HepG2 (cell line): ENCODE data around the gene SLC25A20. TPM values are rescaled to one million over a fixed set of nuclear protein-coding genes. Genes with fewer than 3 reads are reported as not detected.

Experiments
- CBFB ChIP-seq: sonication (generic); formaldehyde crosslinking; IDR thresholded peaks from 2 replicates; pipeline ENCODE4 v1.4.0; 2020; ENCODE audit warnings: missing genetic modification reagents
- CEBPG ChIP-seq: IDR thresholded peaks from 2 replicates; pipeline ENCODE4 v1.6.1; 2016
- HBP1 ChIP-seq: IDR thresholded peaks from 2 replicates; pipeline ENCODE4 v1.6.1; 2016; ENCODE audit warnings: low read depth, control low read depth
- HNF4G ChIP-seq, 2 experiments: sonication (generic) in 1 of 2; formaldehyde crosslinking in 1 of 2; IDR thresholded peaks; 2 replicates each; pipeline versions ENCODE4 v1.4.0 to v1.6.1; 2011 to 2020; ENCODE audit warnings: borderline replicate concordance in 2 of 2, low read depth in 2 of 2, mild to moderate bottlenecking in 2 of 2, low read length in 1 of 2, missing genetic modification reagents in 1 of 2, moderate library complexity in 1 of 2
- HOXA7 ChIP-seq: sonication (generic); formaldehyde crosslinking; IDR thresholded peaks from 2 replicates; pipeline ENCODE4 v1.8.1; 2022; ENCODE audit warnings: mild to moderate bottlenecking, missing genetic modification reagents, moderate library complexity
- KLF11 ChIP-seq: IDR thresholded peaks from 2 replicates; pipeline ENCODE4 v1.6.1; 2016; ENCODE audit warnings: missing compliant biosample characterization
- MXD4 ChIP-seq: IDR thresholded peaks from 2 replicates; pipeline ENCODE4 v1.6.1; 2016; ENCODE audit warnings: mild to moderate bottlenecking, missing biosample characterization, missing genetic modification reagents
- TFDP2 ChIP-seq: sonication (generic); formaldehyde crosslinking; IDR thresholded peaks from 2 replicates; pipeline ENCODE4 v1.4.0; 2020; ENCODE audit warnings: missing genetic modification reagents
- TGIF2 ChIP-seq: IDR thresholded peaks from 2 replicates; pipeline ENCODE4 v1.6.1; 2016; ENCODE audit warnings: control low read depth, missing compliant biosample characterization
- THAP7 ChIP-seq: sonication (generic); formaldehyde crosslinking; IDR thresholded peaks from 2 replicates; pipeline ENCODE4 v1.8.1; 2023; ENCODE audit warnings: mild to moderate bottlenecking, missing genetic modification reagents
- TOPORS ChIP-seq: sonication (generic); formaldehyde crosslinking; IDR thresholded peaks from 2 replicates; pipeline ENCODE4 v1.8.0; 2023; ENCODE audit warnings: mild to moderate bottlenecking, missing genetic modification reagents
- TRAFD1 ChIP-seq: sonication (generic); formaldehyde crosslinking; IDR thresholded peaks from 2 replicates; pipeline ENCODE4 v1.5.1; 2020; ENCODE audit warnings: missing genetic modification reagents, mild to moderate bottlenecking, borderline replicate concordance
- ZBTB7A ChIP-seq: sonication (generic); formaldehyde crosslinking; IDR thresholded peaks from 2 replicates; pipeline ENCODE4 v1.8.0; 2022; ENCODE audit warnings: mild to moderate bottlenecking, missing genetic modification reagents
- ZMYM3 ChIP-seq: sonication (generic); formaldehyde crosslinking; IDR thresholded peaks from 2 replicates; pipeline ENCODE4 v1.5.1; 2020; ENCODE audit warnings: mild to moderate bottlenecking, missing genetic modification reagents
- ZNF33B ChIP-seq: sonication (generic); formaldehyde crosslinking; IDR thresholded peaks from 2 replicates; pipeline ENCODE4 v1.5.1; 2020; ENCODE audit warnings: mild to moderate bottlenecking, missing genetic modification reagents
- ZNF660 ChIP-seq: sonication (generic); formaldehyde crosslinking; IDR thresholded peaks from 2 replicates; pipeline ENCODE4 v1.5.1; 2020; ENCODE audit warnings: mild to moderate bottlenecking, low read depth, missing genetic modification reagents, borderline replicate concordance
- ZNF670 ChIP-seq: sonication (generic); formaldehyde crosslinking; IDR thresholded peaks from 2 replicates; pipeline ENCODE4 v1.8.0; 2022; ENCODE audit warnings: mild to moderate bottlenecking, missing genetic modification reagents, borderline replicate concordance
- ZNF678 ChIP-seq: sonication (generic); formaldehyde crosslinking; IDR thresholded peaks from 2 replicates; pipeline ENCODE4 v1.4.0; 2020; ENCODE audit warnings: mild to moderate bottlenecking, missing genetic modification reagents
- ZNF766 ChIP-seq: sonication (generic); formaldehyde crosslinking; IDR thresholded peaks from 2 replicates; pipeline ENCODE4 v1.5.0; 2020; ENCODE audit warnings: missing genetic modification reagents, borderline replicate concordance
- ZUFSP ChIP-seq: sonication (generic); formaldehyde crosslinking; IDR thresholded peaks from 2 replicates; pipeline ENCODE4 v1.9.0; 2021; ENCODE audit warnings: missing genetic modification reagents, mild to moderate bottlenecking, borderline replicate concordance
- polyA plus RNA-seq, 8 experiments: library from polyadenylated mRNA; depleted of rRNA in 3 of 8; stranded (reverse) in 7 of 8; unstranded in 1 of 8; fragments of >200 nt; fragmentation: Illumina TruSeq in 4 of 8; extraction: Trizol in 4 of 8; gene quantifications; 2 replicates each; pipeline versions ENCODE4 v1.2.1 to v1.2.3, GENCODE V29; 2011 to 2016; ENCODE audit warnings: low read depth in 4 of 8, missing spikeins in 1 of 8, mixed read lengths in 1 of 8; ENCODE audit not compliant: insufficient read depth in 1 of 8
- total RNA-seq, 5 experiments: library from RNA; depleted of rRNA; stranded (reverse); fragments of >200 nt; fragmentation: Illumina TruSeq; extraction: Trizol; gene quantifications; 2 replicates each; pipeline ENCODE4 v1.2.3, GENCODE V29; 2016; ENCODE audit warnings: low read depth in 1 of 5

SLC25A20 gene
- total and polyA plus RNA-seq, 2 of the 13 experiments (the other 11 are each of a cell fraction or from before 2014, with no cell fraction given), result 21.1 to 26.6 TPM

- TF ChIP-seq TOPORS (CRISPR knock-in tag) (no peak; the same call in 1 of the 2 replicates), THAP7 (CRISPR knock-in tag) (no peak), HOXA7 (CRISPR knock-in tag) (no peak), ZBTB7A (CRISPR knock-in tag) (no peak), ZMYM3 (CRISPR knock-in tag) (no peak), ZNF678 (CRISPR knock-in tag) (no peak), ZNF766 (CRISPR knock-in tag) (peak; percentile 87), ZUFSP (CRISPR knock-in tag) (no peak), KLF11 (CRISPR knock-in tag) (peak; percentile 46; the same call in 1 of the 2 replicates), ZNF670 (CRISPR knock-in tag) (0 out of 2 replicates have a peak, but pooled peaks have one; percentile 50), MXD4 (CRISPR knock-in tag) (peak; percentile 46; the same call in 1 of the 2 replicates), HBP1 (0 out of 2 replicates have a peak, but pooled peaks have one; percentile 19), ZNF660 (CRISPR knock-in tag) (no peak), CEBPG (CRISPR knock-in tag) (peak; percentile 87), TFDP2 (CRISPR knock-in tag) (no peak; the same call in 1 of the 2 replicates), HNF4G (IDR thresholded peaks at IDR 0.05; ENCODE audit: borderline replicate concordance, low read depth, low read length) (peak; percentile 30; the same call in 1 of the 2 replicates), HNF4G (CRISPR knock-in tag; IDR thresholded peaks at IDR 0.05; ENCODE audit: borderline replicate concordance, low read depth) (no peak), TRAFD1 (CRISPR knock-in tag) (no peak), CBFB (CRISPR knock-in tag) (peak; percentile 69), ZNF33B (CRISPR knock-in tag) (no peak), TGIF2 (peak; percentile 9; the same call in 1 of the 2 replicates)
Measured at GRCh38 chr3:48918388-48919214, 19.9 kb upstream of the SLC25A20 start, which contains the start of gene ARIH2 (continued).
